Omental fat pad (tissue), 4 donors: ENCODE results near the gene ADRA2B. TPM values are rescaled to one million over a fixed set of nuclear protein-coding genes. Genes with fewer than 3 reads are reported as not detected.

Source experiments
- ATAC-seq: fragments of 150-250 bp; one replicate; pipeline ENCODE4 v1.9.1; 2016; ENCODE audit warnings: mild to moderate bottlenecking, moderate library complexity; ENCODE audit not compliant: low FRiP score
- DNase-seq: peaks from one replicate; pipeline ENCODE4 v3.0.0-alpha.2; 2019; ENCODE audit warnings: low spot score
- total RNA-seq, 4 donors: library from RNA; depleted of rRNA; stranded (reverse); fragments of >200 nt; gene quantifications; one replicate each; pipeline ENCODE4 v1.1.0, GENCODE V29; 2016
- TF ChIP-seq, protein P1 (sequence below), 3 donors: fragments of 450-650 bp; IDR thresholded peaks; one replicate each; pipeline ENCODE4 v1.5.1; 2016 to 2017; ENCODE audit warnings: antibody characterized with exemption in 3 of 3, mild to moderate bottlenecking in 3 of 3, moderate library complexity in 2 of 3

Gene ADRA2B
- total RNA-seq, 4 donors from 2014 or later = 0.63 to 9.8 (median 2.6) TPM

DNA sequence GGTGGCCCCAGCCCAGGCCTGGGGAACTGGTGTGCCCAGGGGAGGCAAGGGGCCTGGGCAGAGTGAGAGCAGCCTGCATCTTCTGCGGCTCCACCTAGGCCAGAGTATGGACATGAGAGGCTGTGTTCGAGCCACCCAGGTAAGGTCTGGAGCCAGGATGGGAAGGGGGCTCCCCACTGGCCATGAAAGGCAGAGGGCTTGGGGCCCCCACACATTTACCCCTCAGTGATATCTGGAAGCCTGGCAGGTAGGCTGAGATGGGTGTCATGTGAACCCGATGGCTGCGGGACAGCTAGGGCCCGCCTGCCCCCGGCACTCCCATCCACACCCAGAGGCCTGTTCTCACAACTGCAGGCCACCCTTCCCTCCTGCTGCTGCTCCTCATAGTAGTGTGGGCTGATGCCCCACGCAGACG lies 13.2 kb downstream of the ADRA2B start:
- ATAC-seq (no peak), DNase-seq (no peak)

DNA sequence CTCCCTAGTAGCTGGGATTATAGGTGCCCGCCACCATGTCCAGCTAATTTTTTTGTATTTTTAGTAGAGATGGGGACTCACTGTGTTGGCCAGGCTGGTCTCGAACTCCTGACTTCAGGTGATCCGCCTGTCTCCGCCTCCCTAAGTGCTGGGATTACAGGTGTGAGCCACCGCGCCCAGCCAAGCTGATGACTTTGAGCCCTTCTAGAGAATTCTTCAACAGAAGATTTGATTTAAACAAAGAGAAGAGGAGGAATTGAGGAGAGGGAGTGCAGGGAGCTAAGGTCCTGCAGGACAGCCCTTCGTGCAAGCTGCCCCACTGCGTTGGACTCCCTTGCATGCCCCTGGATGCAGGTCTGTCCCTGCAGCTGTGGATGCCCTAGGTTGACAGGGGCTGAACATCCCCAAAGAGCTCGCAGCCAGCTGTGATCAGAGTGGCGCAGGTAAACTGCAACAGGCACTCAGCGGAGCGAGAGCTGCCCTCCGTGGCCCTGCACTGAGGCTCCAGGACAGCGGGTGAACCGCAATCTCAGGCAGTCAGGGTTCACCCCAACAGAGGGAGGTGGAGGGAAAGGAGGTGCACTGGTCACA lies 13.7 kb downstream of the ADRA2B start:
- ATAC-seq = no peak
- TF ChIP-seq, protein P1, sequence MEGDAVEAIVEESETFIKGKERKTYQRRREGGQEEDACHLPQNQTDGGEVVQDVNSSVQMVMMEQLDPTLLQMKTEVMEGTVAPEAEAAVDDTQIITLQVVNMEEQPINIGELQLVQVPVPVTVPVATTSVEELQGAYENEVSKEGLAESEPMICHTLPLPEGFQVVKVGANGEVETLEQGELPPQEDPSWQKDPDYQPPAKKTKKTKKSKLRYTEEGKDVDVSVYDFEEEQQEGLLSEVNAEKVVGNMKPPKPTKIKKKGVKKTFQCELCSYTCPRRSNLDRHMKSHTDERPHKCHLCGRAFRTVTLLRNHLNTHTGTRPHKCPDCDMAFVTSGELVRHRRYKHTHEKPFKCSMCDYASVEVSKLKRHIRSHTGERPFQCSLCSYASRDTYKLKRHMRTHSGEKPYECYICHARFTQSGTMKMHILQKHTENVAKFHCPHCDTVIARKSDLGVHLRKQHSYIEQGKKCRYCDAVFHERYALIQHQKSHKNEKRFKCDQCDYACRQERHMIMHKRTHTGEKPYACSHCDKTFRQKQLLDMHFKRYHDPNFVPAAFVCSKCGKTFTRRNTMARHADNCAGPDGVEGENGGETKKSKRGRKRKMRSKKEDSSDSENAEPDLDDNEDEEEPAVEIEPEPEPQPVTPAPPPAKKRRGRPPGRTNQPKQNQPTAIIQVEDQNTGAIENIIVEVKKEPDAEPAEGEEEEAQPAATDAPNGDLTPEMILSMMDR (IDR thresholded peaks at IDR 0.05) = no peak
- DNase-seq = peak; percentile 10

More for the DNA sequence above, 13.2 kb downstream of the ADRA2B start:
- TF ChIP-seq, protein P1 (IDR thresholded peaks at IDR 0.05) = no peak

DNA sequence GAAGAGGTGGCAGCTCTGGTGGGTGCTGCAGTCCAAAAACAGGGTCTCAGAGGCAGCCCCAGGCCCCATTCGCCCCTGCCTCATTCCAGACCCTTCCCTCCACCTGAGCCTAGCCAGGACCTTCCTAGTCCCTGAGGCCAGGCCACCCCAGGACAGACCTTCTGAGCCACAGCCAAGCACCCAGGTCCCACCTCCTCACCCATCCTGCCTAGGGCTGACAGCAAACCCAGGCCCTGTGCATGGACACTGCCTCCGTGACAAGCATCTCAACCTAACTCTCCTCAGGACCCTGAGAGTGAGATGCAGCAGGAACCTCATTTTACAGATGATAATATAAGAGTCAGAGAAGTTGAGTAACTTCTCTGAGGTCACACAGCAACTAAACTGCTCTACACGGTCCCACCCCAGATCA lies 15.5 kb downstream of the ADRA2B start:
- ATAC-seq = no peak

DNA sequence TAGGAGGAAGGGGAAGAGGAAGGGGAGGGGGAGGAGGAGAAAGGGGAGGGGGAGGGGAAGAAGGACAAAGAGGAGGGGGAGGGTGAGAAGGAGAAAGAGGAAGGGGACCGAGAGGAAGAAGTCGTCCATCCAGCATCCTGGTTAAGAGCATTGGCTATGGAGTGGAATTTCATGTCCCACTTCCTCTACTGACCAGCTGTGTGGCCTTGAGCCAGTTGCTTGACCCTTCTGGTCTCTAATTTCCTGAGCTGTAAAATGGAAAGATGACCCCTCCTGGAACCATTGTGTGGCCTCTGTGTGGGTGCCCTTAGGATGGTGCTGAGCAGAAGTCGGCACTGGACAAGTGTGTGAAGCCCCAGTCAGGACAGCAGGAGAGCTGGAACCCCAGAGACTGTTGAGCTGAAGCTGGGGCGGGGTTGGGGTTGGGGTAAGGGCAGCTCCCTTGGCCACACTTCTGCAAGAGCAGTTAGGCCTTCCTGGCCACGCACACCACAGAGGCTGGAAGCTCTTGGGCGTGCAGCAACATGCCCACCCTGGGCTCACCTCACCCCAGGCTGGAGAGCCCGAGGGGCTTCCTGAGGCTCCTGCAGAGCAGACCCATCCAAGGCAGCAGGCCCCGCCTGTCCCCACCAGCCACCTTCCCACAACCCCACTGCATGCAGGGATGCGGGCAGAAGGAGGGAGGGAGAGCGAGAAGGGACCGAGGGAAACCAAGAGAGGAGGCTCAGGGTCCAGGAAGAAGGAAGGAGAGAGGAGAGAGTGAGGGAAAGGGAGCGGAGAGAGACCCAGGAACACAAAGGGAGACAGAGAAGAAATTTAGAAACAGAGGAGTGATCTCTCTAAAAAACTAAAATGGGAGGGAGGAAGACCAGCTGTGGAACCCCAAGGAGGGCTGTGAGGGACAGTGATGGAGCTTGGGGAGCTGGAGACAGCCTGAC lies 16.2 kb downstream of the ADRA2B start:
- ATAC-seq = no peak
- TF ChIP-seq, protein P1 (IDR thresholded peaks at IDR 0.05) = no peak
- no peak for DNase-seq

More for the DNA sequence above, 15.5 kb downstream of the ADRA2B start:
- peak; percentile 14 for DNase-seq
- TF ChIP-seq, protein P1 (IDR thresholded peaks at IDR 0.05) = no peak

DNA sequence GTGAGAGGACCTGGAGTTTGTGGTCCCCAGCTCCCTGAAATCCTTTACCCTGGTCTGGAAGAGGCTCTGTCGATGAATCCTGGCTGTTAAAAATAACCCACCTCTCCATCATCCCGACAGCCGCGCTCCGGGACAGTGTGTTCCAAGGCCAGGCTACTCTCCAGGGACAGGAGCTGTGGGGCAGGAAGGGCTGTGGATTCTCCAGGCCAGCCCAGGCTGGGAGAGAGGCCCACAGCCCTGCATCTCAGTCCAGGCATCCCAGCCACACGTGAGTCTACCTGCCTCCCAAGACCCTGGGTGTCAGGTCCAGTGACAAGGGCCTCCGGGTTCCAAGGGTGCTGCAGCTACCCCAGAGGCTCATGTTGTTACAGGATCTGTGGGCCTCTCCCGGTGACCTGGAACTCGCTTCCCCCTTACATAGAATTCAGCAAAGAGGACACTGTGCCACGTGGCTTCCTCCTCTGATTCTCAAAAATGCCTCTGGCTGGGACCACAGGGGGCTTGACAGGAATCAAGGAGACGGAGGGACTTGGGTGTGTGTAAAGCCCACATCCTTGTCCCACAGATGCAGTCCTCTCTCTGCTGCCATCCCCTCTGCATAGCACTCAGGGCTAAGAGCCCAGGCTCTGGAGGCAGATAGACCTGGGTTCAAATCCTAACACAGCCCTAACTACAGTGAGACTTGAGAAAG lies 17.3 kb downstream of the ADRA2B start:
- DNase-seq = peak; percentile 17
- TF ChIP-seq, protein P1 (IDR thresholded peaks at IDR 0.05) = no peak

DNA sequence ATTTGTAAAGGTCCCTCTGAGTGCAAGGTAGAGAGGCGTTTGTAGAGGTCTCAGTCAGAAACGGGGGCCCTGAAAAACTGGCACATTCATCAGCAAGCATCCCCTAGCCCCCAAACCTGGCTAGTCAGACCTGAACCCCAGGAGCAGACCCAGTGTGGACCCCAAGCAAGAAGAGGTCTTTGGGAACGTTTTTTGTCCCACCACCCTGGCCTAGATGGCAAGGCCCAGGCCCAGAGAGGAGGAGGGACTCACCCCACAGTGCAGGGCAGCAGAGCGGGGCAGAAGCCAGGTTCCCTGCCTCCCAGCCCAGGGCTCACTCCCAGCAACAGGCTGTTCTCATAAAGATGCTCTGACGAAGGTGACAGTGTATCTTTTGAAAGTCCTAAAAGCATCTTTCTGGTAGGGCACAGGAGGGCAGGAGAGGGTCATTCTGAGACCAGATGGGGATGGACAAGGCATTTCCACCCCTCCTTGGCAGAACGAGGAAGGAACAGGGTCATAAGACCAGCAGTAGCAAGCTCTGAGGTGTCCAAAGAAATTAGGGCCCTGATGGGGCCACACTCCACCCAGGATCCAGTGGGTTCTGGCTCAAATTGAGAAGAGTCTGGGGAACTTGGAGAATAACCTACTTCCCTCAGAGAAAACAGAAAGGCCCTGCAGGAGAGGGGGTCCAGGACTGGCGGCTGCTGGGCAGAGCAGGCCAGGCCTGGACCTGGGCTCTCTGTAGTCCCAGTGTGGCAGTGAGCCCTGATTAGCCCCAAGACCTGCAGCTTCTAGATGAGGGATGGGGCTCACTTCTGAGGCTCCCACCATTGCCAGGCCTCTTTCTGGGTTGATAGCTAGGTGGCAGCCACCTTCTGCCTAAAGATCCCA lies 18.2 kb downstream of the ADRA2B start:
- no peak for ATAC-seq
- peak; percentile 13 for DNase-seq
- TF ChIP-seq, protein P1 (IDR thresholded peaks at IDR 0.05) = no peak

More for the DNA sequence above, 17.3 kb downstream of the ADRA2B start:
- no peak for ATAC-seq
